ENCODE measurements around the gene UBE2C. TPM values are rescaled to one million over a fixed set of nuclear protein-coding genes. Genes with fewer than 3 reads are reported as not detected.

Gene UBE2C
- total and polyA plus RNA-seq, 2 of the 8 experiments (the other 6 are each of a cell fraction or from before 2014, with no cell fraction given): 243 to 326 TPM

GRCh38 chr20:45823949-45824835 is 11.7 kb downstream of the UBE2C start:
- H4K5ac ChIP-seq (ENCODE audit: insufficient read length, low read depth, low read length): peak overlapping the region; percentile 28
- H4K8ac ChIP-seq (ENCODE audit: extremely low read depth, insufficient read depth, low read length): peak overlapping the region; percentile 84
- peak overlapping the region; percentile 79; the same call in 1 of the 2 replicates for H2BK5ac ChIP-seq (ENCODE audit: low read depth, low read length)
- 42% methylated on average over 48 of the region's 57 CpGs; no CpG with 5 or more reads in 1 of the 2 experiments for WGBS, 2 experiments (ENCODE audit: extremely low coverage in 1 of 2, insufficient coverage in 1 of 2, insufficient read length in 1 of 2, insufficient replicate concordance in 2 of 2, low coverage in 1 of 2, low lambda C conversion rate in 2 of 2, missing lambda C conversion rate in 1 of 2)
- H3K56ac ChIP-seq (replicated peaks; ENCODE audit: insufficient read length, low read depth, low read length): no peak overlapping the region
- peak overlapping the region; percentile 94; the same call in 1 of the 2 replicates for H2BK15ac ChIP-seq (ENCODE audit: low read length)
- H2AFZ ChIP-seq (ENCODE audit: low read length): peak overlapping the region; percentile 83; the same call in 1 of the 2 replicates
- H2BK20ac ChIP-seq (ENCODE audit: low read length): peak overlapping the region; percentile 67; the same call in 1 of the 2 replicates
- H3K9me3 ChIP-seq (ENCODE audit: insufficient read depth in 2 of 2, low read depth in 1 of 2, low read length in 1 of 2): no peaks in the 10 kb centered on the region
- H3K4ac ChIP-seq (replicated peaks; ENCODE audit: insufficient read length, low read depth, low read length): peak overlapping the region; percentile 81
- DNase-seq (ENCODE audit: low read depth in 1 of 2, low spot score in 2 of 2) (peak; percentile 53 to 77), FAIRE-seq (no peak)
- H2BK120ac ChIP-seq (replicated peaks; ENCODE audit: low read depth, low read length): no peak overlapping the region
- CTCF ChIA-PET (ENCODE audit: partially characterized antibody): interaction anchor here (0.6 to 3.6 kb wide), 27 partner anchors 10 to 1267 kb away, joined by 3 to 18 read pairs (median 3); partner anchors contain the start of genes SNX21, UBE2C and ZSWIM1
- no peaks in the 10 kb centered on the region; a peak in 1 of 8 replicates for H3K36me3 ChIP-seq (ENCODE audit: control insufficient read depth in 2 of 4, insufficient read depth in 4 of 4, low read length in 3 of 4)
- peaks cover 2% of the 10 kb centered on the region; the same call in 1 of the 2 replicates for H3K23me2 ChIP-seq (ENCODE audit: low read depth, low read length)
- H3K9ac ChIP-seq (replicated peaks in 1 of 4; ENCODE audit: extremely low read depth in 1 of 4, low read depth in 3 of 4, low read length in 3 of 4): no peak overlapping the region; a peak in 2 of 7 replicates
- peaks cover 0 to 12% (median 5%) of the 10 kb centered on the region in 4 experiments; a peak in 6 of 7 replicates for H3K4me1 ChIP-seq (replicated peaks in 1 of 4; ENCODE audit: control insufficient read depth in 3 of 4, insufficient read depth in 4 of 4, low read length in 3 of 4)
- H3K4me3 ChIP-seq (ENCODE audit: extremely low read depth in 1 of 4, insufficient read depth in 2 of 4, low read depth in 3 of 4, low read length in 4 of 4): peak overlapping the region in 3 of 4 experiments; percentile 5 to 44 (median 6); a peak in 4 of 8 replicates
- H4K20me1 ChIP-seq (replicated peaks in 1 of 2; ENCODE audit: control insufficient read depth in 1 of 2, insufficient read depth in 2 of 2, low read length in 2 of 2): no peaks in the 10 kb centered on the region
- H4K91ac ChIP-seq (replicated peaks; ENCODE audit: insufficient read length, low read length): peak overlapping the region; percentile 93
- peak overlapping the region; percentile 80; the same call in 1 of the 2 replicates for H2AK5ac ChIP-seq (ENCODE audit: low read depth, low read length)
- no peak overlapping the region for H3K23ac ChIP-seq (ENCODE audit: insufficient read length)
- peaks cover 0 to 12% (median 10%) of the 10 kb centered on the region in 4 experiments; a peak in 4 of 7 replicates for H3K27me3 ChIP-seq (replicated peaks in 1 of 4; ENCODE audit: control insufficient read depth in 3 of 4, extremely low read depth in 1 of 4, insufficient read depth in 3 of 4, low read length in 3 of 4)
- H3K18ac ChIP-seq (ENCODE audit: extremely low read depth, low read length): peak overlapping the region; percentile 44
- no peaks in the 10 kb centered on the region for H3K79me2 ChIP-seq (ENCODE audit: control insufficient read depth in 1 of 2, insufficient read depth in 2 of 2, low read length in 2 of 2)
- no peak overlapping the region for H3K14ac ChIP-seq (ENCODE audit: insufficient read length)
- peak overlapping the region; percentile 10 to 62 for H3K4me2 ChIP-seq (ENCODE audit: insufficient read depth in 1 of 2, low read depth in 2 of 2, low read length in 2 of 2)
- POLR2A ChIA-PET (ENCODE audit: partially characterized antibody): interaction anchor here (0.8 to 11.0 kb wide), 21 partner anchors 10 to 137 kb away, joined by 3 to 96 read pairs (median 4); partner anchors contain the start of genes DNTTIP1, PCIF1, SNX21 and UBE2C
- H3K27ac ChIP-seq (ENCODE audit: low read depth, low read length): no peak overlapping the region
- H3K79me1 ChIP-seq (ENCODE audit: low read depth, low read length): no peaks in the 10 kb centered on the region
- peak overlapping the region; percentile 94; the same call in 1 of the 2 replicates for H2BK12ac ChIP-seq (ENCODE audit: low read depth, low read length)
- 0 out of 2 replicates have a peak, but pooled peaks have one; percentile 12 for TF ChIP-seq TCF12 (IDR thresholded peaks at IDR 0.05; ENCODE audit: low read depth, low read length)
- no peak; the same call in 1 of the 2 replicates for TF ChIP-seq TBP (IDR thresholded peaks at IDR 0.05; ENCODE audit: low read depth, low read length)
- TF ChIP-seq KDM4A (IDR thresholded peaks at IDR 0.05; ENCODE audit: low read depth, low read length, severe bottlenecking): peak; percentile 84
- TF ChIP-seq ATF2 (IDR thresholded peaks at IDR 0.05; ENCODE audit: low read length): no peak

All from H1 (cell line).